Right lobe of liver (tissue), 4 donors: ENCODE results near the gene PPFIBP2.

ENCODE experiments used
- CTCF ChIP-seq, 4 donors: fragments of 200-600 bp in 3 of 4; fragments of 450-650 bp in 1 of 4; IDR thresholded peaks; one replicate each; pipeline versions ENCODE4 v1.5.1 to v1.8.0; 2016 to 2022; ENCODE audit warnings: antibody characterized with exemption in 4 of 4, mild to moderate bottlenecking in 2 of 4
- POLR2A ChIP-seq: fragments of 450-650 bp; IDR thresholded peaks from one replicate; pipeline ENCODE4 v1.6.1; 2017; ENCODE audit warnings: antibody characterized with exemption, mild to moderate bottlenecking
- donor health status: DM: no; HTN: no; CAD: no.
- donor health status: DM: no; HTN: no; CAD: no.
- donor health status: DM: no; HTN: yes; CAD: no.

GRCh38 chr11:7605186-7605943 is 91.6 kb downstream of the PPFIBP2 start:
- TF ChIP-seq CTCF (IDR thresholded peaks at IDR 0.05) (no peak), POLR2A (no peak)
